ENCODE data around the gene INPP5D. TPM values are rescaled to one million over a fixed set of nuclear protein-coding genes. Genes with fewer than 3 reads are reported as not detected.

Gene INPP5D
- polyA plus RNA-seq, 3 donors: 30.6 to 90.2 (median 54.8) TPM

DNA sequence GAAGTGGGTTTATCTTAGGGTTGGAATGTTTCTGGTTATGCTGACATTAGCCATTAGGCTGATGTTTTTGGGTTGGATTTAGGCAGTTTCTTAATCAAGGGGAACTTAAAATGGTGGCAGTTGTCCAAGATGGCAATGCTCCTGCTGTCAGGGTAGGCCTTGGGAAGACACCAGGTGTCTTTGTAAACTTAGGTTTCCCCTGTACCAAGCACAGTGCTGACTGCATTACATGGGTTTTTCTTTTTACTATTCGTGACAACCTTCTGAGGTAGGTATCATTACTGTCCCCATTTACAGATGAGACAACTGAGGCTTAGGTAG, 190.8 kb downstream of the INPP5D start:
- Histone ChIP-seq H2AFZ (ENCODE audit: insufficient read depth, low read depth, low read length, poor library complexity, severe bottlenecking) (peak overlapping the region; percentile 0), H3K79me2 (ENCODE audit: insufficient read depth, low read length) (peaks cover 45% of the 10 kb centered on the region), H3K9me3 (replicated peaks in 1 of 2; ENCODE audit: control insufficient read depth in 1 of 2, insufficient read depth in 1 of 2, low read length in 2 of 2) (no peaks in the 10 kb centered on the region), H4K20me1 (ENCODE audit: insufficient read depth, low read length) (peaks cover 28% of the 10 kb centered on the region), H3K9ac (ENCODE audit: insufficient read depth, low read length, poor library complexity, severe bottlenecking) (peak overlapping the region; percentile 80), H3K4me1 (ENCODE audit: control insufficient read depth in 1 of 2, insufficient read depth in 2 of 2, low read length in 2 of 2) (peaks cover 58 to 59% of the 10 kb centered on the region in 2 donors), H3K27ac (ENCODE audit: low read depth in 1 of 2, low read length in 2 of 2) (peak overlapping the region in 1 of 2 donors; percentile 89), H3K27me3 (ENCODE audit: control insufficient read depth in 2 of 2, insufficient read depth in 2 of 2, low read length in 2 of 2) (no peaks in the 10 kb centered on the region), H3K4me3 (replicated peaks in 1 of 3; ENCODE audit: low read depth in 2 of 3, low read length in 3 of 3) (peak overlapping the region in 2 of 3 experiments; percentile 96 to 98), H3K36me3 (replicated peaks in 1 of 2; ENCODE audit: control insufficient read depth in 1 of 2, insufficient read depth in 2 of 2, low read length in 2 of 2) (peaks cover 15 to 21% of the 10 kb centered on the region in 2 donors), H3K4me2 (replicated peaks; ENCODE audit: extremely low read depth, low read length, poor library complexity, severe bottlenecking) (peak overlapping the region; percentile 93)
- Mint-ChIP-seq H3K4me3 (peak overlapping the region; percentile 69 to 79), H3K9me3 (no peaks in the 10 kb centered on the region), H3K36me3 (peaks cover 2 to 9% of the 10 kb centered on the region in 2 donors), H3K4me1 (peaks cover 52% of the 10 kb centered on the region), H3K27me3 (ENCODE audit: low read depth in 3 of 3) (no peaks in the 10 kb centered on the region), H3K27ac (peak overlapping the region; percentile 82 to 94 (median 92))
- intact Hi-C loops (cut with micrococcal nuclease): loop anchor here (5.0 to 10.0 kb wide), 5 partner anchors 59 to 416 kb away; no protein-coding TSS in a partner anchor
- WGBS (ENCODE audit: insufficient coverage): 83% methylated on average over 1 of the region's 1 CpG
- TF ChIP-seq, protein P1, sequence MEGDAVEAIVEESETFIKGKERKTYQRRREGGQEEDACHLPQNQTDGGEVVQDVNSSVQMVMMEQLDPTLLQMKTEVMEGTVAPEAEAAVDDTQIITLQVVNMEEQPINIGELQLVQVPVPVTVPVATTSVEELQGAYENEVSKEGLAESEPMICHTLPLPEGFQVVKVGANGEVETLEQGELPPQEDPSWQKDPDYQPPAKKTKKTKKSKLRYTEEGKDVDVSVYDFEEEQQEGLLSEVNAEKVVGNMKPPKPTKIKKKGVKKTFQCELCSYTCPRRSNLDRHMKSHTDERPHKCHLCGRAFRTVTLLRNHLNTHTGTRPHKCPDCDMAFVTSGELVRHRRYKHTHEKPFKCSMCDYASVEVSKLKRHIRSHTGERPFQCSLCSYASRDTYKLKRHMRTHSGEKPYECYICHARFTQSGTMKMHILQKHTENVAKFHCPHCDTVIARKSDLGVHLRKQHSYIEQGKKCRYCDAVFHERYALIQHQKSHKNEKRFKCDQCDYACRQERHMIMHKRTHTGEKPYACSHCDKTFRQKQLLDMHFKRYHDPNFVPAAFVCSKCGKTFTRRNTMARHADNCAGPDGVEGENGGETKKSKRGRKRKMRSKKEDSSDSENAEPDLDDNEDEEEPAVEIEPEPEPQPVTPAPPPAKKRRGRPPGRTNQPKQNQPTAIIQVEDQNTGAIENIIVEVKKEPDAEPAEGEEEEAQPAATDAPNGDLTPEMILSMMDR (IDR thresholded peaks at IDR 0.05): no peak
- no peak for DNase-seq

DNA sequence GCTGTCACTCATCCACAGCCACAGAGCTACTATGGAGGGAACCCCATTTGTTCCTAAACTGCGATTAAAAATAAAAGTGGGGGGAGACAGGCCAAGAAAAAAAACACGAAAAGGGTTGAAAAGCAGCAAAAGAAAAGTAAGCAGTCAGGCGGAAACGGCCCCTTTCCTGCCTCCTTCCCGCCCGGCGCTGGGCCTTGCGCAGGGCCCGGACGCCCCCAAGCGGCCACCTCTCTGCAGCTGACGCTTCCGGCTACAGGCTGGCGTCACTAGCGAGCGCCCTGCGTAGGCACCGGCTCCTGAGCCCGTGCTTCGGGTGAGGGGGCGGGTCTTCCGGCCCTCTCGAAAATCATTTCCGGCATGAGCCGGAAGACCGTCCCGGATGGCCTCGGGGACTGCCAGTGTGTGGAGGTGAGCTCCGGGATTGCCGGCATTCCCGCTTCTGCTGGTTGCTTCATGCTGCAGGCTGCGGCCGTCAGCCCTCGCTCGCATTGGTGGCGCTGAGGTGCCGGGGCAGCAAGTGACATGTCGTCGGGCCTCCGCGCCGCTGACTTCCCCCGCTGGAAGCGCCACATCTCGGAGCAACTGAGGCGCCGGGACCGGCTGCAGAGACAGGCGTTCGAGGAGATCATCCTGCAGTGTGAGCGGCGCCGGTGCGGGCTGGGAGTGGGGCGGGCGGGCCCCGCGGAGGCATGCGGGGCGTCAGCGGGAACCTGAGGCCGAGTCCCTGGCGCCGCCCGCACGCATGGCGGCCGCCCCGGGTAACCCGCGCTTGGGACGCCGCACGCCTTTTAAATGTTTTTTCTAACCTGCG, 191.4 kb downstream of the INPP5D start, which contains the start of gene ATG16L1:
ATG16L1 (plus strand) TSS at position 368 of the 811 bp plus-strand sequence; CDS start at position 523, 155 bp downstream.
- Histone ChIP-seq H4K20me1 (ENCODE audit: insufficient read depth, low read length) (peaks cover 31% of the 10 kb centered on the region), H2AFZ (ENCODE audit: insufficient read depth, low read depth, low read length, poor library complexity, severe bottlenecking) (peak within 1 kb of the TSS; percentile 97), H3K36me3 (replicated peaks in 1 of 2; ENCODE audit: control insufficient read depth in 1 of 2, insufficient read depth in 2 of 2, low read length in 2 of 2) (peaks cover 21 to 26% of the 10 kb centered on the region in 2 donors), H3K79me2 (ENCODE audit: insufficient read depth, low read length) (peaks cover 51% of the 10 kb centered on the region), H3K9me3 (replicated peaks in 1 of 2; ENCODE audit: control insufficient read depth in 1 of 2, insufficient read depth in 1 of 2, low read length in 2 of 2) (no peaks in the 10 kb centered on the region), H3K9ac (ENCODE audit: insufficient read depth, low read length, poor library complexity, severe bottlenecking) (peak within 1 kb of the TSS; percentile 80), H3K4me3 (replicated peaks in 1 of 3; ENCODE audit: low read depth in 2 of 3, low read length in 3 of 3) (peak within 1 kb of the TSS; percentile 87 to 98 (median 96)), H3K4me1 (ENCODE audit: control insufficient read depth in 1 of 2, insufficient read depth in 2 of 2, low read length in 2 of 2) (peaks cover 58 to 59% of the 10 kb centered on the region in 2 donors), H3K27ac (ENCODE audit: low read depth in 1 of 2, low read length in 2 of 2) (peak within 1 kb of the TSS; percentile 58 to 89), H3K27me3 (ENCODE audit: control insufficient read depth in 2 of 2, insufficient read depth in 2 of 2, low read length in 2 of 2) (no peaks in the 10 kb centered on the region), H3K4me2 (replicated peaks; ENCODE audit: extremely low read depth, low read length, poor library complexity, severe bottlenecking) (peak within 1 kb of the TSS; percentile 93)
- Mint-ChIP-seq H3K9me3 (no peaks in the 10 kb centered on the region), H3K4me3 (peak within 1 kb of the TSS; percentile 88 to 94), H3K27me3 (ENCODE audit: low read depth in 3 of 3) (no peaks in the 10 kb centered on the region), H3K4me1 (peaks cover 52% of the 10 kb centered on the region), H3K36me3 (peaks cover 7 to 15% of the 10 kb centered on the region in 2 donors), H3K27ac (peak within 1 kb of the TSS; percentile 85 to 94 (median 92))
- WGBS (ENCODE audit: insufficient coverage): under 1% methylated on average over 74 of the region's 75 CpGs
- TF ChIP-seq, protein P1 (IDR thresholded peaks at IDR 0.05): peak; percentile 96
- DNase-seq: peak; percentile 93 to 96 (median 96)
- intact Hi-C loops (cut with micrococcal nuclease): loop anchor here (5.0 to 10.0 kb wide), 5 partner anchors 59 to 417 kb away; no protein-coding TSS in a partner anchor

Measured in CD14-positive monocyte (primary cell).